ENCODE measurements around the gene FHAD1.
A peak's percentile ranks its signal among the peaks of the same experiment; 100 is the strongest.

FHAD1 gene

GRCh38 chr1:15218287-15219279 is 28.4 kb upstream of the FHAD1 start:
- DNase-seq (ENCODE audit: low read depth in 2 of 2), result no peak

- DNase-seq (ENCODE audit: low read depth in 2 of 2), result no peak
Observed at GRCh38 chr1:15219280-15220023, 27.6 kb upstream of the FHAD1 start.

GRCh38 chr1:15220024-15220392 is 27.0 kb upstream of the FHAD1 start:
- no peak for DNase-seq (ENCODE audit: low read depth in 2 of 2)

- no peak for DNase-seq (ENCODE audit: low read depth in 2 of 2)
Observed at GRCh38 chr1:15220825-15221431, 26.1 kb upstream of the FHAD1 start.

- no peak for DNase-seq (ENCODE audit: low read depth in 2 of 2)
Observed at GRCh38 chr1:15222653-15223303, 24.2 kb upstream of the FHAD1 start.

GRCh38 chr1:15224259-15224869 is 22.7 kb upstream of the FHAD1 start:
- no peak for DNase-seq (ENCODE audit: low read depth in 2 of 2)

GRCh38 chr1:15224974-15225373 is 22.0 kb upstream of the FHAD1 start:
- DNase-seq (ENCODE audit: low read depth in 2 of 2), result no peak

- no peak for DNase-seq (ENCODE audit: low read depth in 2 of 2)
Observed at GRCh38 chr1:15225461-15225860, 21.6 kb upstream of the FHAD1 start.

DNA sequence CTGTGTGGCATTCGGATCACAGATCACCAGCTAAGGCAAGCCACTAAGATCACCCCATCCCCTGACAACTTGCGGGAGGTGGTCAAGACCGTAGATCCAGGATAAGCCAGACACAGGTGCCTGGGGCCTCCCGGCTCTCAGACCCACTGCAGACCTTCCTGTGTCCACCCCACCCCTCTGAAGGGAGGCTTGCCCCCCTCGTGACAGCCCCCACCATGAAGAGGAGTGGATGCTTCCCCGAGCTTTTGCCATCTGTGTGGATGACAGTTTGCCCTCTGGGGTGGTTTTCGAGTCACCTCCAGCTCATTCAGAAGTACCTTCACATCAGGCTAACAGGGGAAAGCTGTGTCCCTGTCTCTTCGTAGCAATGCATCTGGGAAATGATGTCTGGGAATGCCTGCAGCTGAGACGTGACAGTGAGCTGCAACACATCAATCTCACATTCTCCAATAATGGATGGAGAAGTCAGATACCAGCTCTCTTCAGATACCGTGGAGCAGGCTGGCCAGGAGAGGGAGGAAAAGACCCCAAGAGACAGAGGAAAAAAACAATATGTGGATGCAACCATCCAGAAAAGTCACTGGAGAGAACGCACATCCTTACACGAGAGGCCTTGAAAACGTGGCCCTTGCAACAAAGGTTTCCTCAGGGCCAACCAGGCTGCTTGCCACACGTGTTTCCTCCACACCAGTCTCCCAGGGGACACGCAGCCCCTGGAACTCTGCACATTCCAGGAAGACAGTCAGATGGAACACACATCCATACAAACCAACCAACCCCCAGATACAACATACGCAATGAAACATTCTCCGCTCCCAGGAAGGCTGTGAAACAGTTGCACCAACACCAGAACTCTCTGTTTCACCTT is 20.4 kb upstream of the FHAD1 start:
- DNase-seq (ENCODE audit: low read depth in 2 of 2), result no peak

GRCh38 chr1:15229707-15230131 is 17.3 kb upstream of the FHAD1 start:
- DNase-seq (ENCODE audit: low read depth in 2 of 2), result no peak

GRCh38 chr1:15231714-15232201 is 15.3 kb upstream of the FHAD1 start:
- DNase-seq (ENCODE audit: low read depth in 2 of 2), result no peak

- DNase-seq (ENCODE audit: low read depth in 2 of 2), result no peak
Observed at GRCh38 chr1:15233689-15234088, 13.3 kb upstream of the FHAD1 start.

DNA sequence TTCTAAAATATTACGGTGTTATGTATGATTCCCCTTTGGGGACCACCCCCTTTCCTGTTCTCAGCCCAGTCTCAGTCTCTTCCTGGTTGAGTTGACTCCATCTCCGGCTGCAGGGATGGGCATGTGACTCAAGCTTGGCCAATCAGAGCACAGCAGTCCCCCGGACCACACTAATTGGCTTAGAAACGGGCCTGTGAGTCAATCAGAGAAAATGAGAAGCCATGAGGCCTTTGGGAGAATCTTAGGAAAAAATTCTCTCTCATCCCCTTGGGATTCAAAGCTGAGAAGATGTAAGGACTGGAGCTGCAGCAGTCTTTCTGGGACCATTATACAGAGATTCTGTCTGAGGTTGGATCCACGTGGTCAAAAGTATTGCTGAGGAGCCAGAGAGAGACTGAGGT is 10.7 kb upstream of the FHAD1 start:
- no peak for DNase-seq (ENCODE audit: low read depth in 2 of 2)

GRCh38 chr1:15236746-15237145 is 10.3 kb upstream of the FHAD1 start:
- DNase-seq (ENCODE audit: low read depth in 2 of 2), result no peak

DNA sequence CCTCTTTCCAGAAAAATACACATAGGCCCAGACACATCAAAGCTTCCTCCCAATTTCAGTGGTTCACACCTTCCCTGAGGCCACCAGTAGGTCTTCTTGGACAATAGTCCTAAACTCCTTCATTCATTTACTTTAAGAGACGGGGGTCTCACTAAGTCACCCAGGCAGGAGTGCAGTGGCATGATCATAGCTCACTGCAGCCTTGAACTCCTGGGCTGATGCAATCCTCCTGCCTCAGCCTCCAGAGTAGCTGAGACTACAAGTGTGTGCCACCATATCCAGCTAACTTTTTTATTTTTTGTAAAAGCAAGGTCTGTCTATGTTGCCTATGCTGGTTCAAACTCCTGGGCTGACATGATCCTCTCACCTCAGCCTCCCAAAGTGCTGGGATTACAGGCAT is 8.2 kb upstream of the FHAD1 start:
- DNase-seq (ENCODE audit: low read depth in 2 of 2), result no peak

DNA sequence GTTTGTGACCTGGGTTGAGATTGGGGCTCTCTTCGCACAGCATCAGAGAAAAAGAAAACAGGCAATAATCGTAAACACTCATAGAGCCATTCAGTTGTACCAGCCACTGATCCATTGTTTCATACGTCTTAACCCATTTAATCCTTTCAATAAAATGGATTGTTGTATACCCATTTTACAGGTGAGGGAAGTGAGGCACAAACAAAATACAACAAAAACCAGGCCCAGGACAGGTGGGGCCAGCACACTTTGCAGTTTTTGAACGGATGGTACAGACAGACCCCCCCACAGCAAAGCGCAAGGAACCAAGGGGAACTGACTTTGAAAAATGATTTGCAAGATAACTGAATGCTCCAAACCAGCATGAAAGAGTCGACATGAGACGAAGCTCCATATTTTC is 4.3 kb upstream of the FHAD1 start:
- no peak for DNase-seq (ENCODE audit: low read depth in 2 of 2)

GRCh38 chr1:15243275-15244043 is 3.6 kb upstream of the FHAD1 start:
- DNase-seq (ENCODE audit: low read depth in 2 of 2), result no peak

- DNase-seq (ENCODE audit: low read depth in 2 of 2), result no peak
Observed at GRCh38 chr1:15244813-15245212, 2.2 kb upstream of the FHAD1 start.

DNA sequence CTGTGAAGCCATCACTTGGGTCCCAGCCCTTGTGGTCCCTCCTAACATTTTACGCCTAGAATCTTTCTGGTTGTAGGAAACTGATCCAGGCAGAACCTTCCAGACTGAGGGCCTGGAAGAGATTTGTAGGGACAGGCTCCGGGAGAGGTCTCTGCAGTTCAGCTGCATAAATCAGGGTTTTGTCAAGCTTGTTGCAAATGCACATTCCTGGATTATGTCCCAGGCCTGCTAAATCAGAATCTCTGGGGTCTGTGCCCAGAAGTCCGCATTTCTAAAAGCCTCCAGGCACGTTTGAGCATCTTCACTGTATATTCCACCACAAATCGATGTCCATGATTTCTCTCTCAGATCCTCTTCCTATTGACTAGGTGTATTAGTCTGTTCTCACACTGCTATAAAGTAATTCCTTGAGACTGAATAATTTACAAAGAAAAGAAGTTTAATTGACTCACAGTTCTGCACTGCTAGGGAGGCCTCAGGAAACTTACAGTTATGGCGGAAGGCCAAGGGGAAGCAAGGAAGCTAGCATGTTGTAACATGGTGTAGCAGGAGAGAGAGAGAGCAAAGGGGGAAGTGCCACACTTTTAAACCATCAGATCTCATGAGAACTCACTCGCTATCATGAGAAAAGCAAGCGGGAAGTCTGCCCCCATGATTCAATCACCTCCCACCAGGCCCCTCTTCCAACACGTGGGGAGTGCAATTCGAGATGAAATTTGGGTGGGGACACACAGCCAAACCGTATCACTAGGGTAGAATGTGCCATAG is 1.2 kb upstream of the FHAD1 start:
- DNase-seq (ENCODE audit: low read depth in 2 of 2), result peak; percentile 51 to 52
